ENCODE results near the gene ANKFY1. TPM values are rescaled to one million over a fixed set of nuclear protein-coding genes. Genes with fewer than 3 reads are reported as not detected.

The ANKFY1 gene
- total and polyA plus RNA-seq, 2 donors (not counting 3 experiments of a cell fraction or from before 2014, with no cell fraction given): 30.6 to 51.1 TPM

DNA sequence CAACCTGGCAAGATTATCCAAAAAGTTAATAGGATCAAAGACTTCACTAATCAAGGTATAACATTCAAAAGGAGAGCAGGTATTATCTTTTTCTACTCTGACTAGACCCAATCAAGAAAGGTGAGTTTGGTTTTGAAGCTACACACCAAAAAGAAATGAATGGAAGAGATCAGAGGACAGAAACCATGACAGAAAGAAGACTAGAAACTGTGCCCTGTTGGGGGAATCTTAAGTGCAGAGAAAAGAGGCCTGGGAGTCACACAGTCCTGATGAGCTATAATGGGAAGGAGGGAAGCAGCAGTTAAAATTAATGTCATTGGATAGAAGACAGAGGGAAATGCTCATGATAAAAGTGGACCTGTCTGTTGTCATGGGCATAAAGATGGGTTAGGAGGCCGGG lies 138.2 kb downstream of the ANKFY1 start:
- dilution Hi-C loops (cut with MboI; ENCODE audit: extremely low pct_ligation_motif_present, low sequenced_read_pairs): no loop called here
- H3K4me1 ChIP-seq (ENCODE audit: control insufficient read depth, extremely low read depth, insufficient read depth, low read length): peaks cover 3% of the 10 kb centered on the region
- H3K9me3 ChIP-seq (replicated peaks; ENCODE audit: control insufficient read depth, insufficient read depth, low read length): no peaks in the 10 kb centered on the region
- H3K27ac ChIP-seq (ENCODE audit: insufficient read depth, low read depth, low read length): no peak overlapping the region
- no peaks in the 10 kb centered on the region for H3K27me3 ChIP-seq (ENCODE audit: control insufficient read depth in 2 of 2, insufficient read depth in 2 of 2, low read length in 2 of 2)
- no peak for TF ChIP-seq JUN (IDR thresholded peaks at IDR 0.05; ENCODE audit: borderline replicate concordance, insufficient read depth, insufficient read length, low read depth)
- no peak for TF ChIP-seq MYC (IDR thresholded peaks at IDR 0.05; ENCODE audit: low read depth, low read length)
- TF ChIP-seq, protein P1, sequence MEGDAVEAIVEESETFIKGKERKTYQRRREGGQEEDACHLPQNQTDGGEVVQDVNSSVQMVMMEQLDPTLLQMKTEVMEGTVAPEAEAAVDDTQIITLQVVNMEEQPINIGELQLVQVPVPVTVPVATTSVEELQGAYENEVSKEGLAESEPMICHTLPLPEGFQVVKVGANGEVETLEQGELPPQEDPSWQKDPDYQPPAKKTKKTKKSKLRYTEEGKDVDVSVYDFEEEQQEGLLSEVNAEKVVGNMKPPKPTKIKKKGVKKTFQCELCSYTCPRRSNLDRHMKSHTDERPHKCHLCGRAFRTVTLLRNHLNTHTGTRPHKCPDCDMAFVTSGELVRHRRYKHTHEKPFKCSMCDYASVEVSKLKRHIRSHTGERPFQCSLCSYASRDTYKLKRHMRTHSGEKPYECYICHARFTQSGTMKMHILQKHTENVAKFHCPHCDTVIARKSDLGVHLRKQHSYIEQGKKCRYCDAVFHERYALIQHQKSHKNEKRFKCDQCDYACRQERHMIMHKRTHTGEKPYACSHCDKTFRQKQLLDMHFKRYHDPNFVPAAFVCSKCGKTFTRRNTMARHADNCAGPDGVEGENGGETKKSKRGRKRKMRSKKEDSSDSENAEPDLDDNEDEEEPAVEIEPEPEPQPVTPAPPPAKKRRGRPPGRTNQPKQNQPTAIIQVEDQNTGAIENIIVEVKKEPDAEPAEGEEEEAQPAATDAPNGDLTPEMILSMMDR (IDR thresholded peaks at IDR 0.05; ENCODE audit: extremely low read depth in 1 of 2, insufficient read depth in 1 of 2, low read depth in 1 of 2, low read length in 2 of 2): no peak
- TF ChIP-seq POLR2A (IDR thresholded peaks at IDR 0.05; ENCODE audit: low read depth, low read length): no peak
- TF ChIP-seq, protein P2, sequence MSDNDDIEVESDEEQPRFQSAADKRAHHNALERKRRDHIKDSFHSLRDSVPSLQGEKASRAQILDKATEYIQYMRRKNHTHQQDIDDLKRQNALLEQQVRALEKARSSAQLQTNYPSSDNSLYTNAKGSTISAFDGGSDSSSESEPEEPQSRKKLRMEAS (IDR thresholded peaks at IDR 0.05; ENCODE audit: insufficient read depth, insufficient read length): no peak
- no peak for TF ChIP-seq GATA2 (IDR thresholded peaks at IDR 0.05; ENCODE audit: insufficient read depth, insufficient read length, low read depth, low read length)
- TF ChIP-seq POLR2AphosphoS5 (IDR thresholded peaks at IDR 0.05; ENCODE audit: insufficient read depth, low read depth, low read length): no peak
- no peak for TF ChIP-seq FOS (IDR thresholded peaks at IDR 0.05; ENCODE audit: borderline replicate concordance, insufficient read depth, low read length)
- no peak for TF ChIP-seq EZH2 (IDR thresholded peaks at IDR 0.05; ENCODE audit: borderline replicate concordance, low read depth, low read length, severe bottlenecking)
- H3K36me3 ChIP-seq (ENCODE audit: control insufficient read depth in 2 of 2, extremely low read depth in 1 of 2, insufficient read depth in 2 of 2, low read length in 2 of 2): peaks cover 5 to 10% of the 10 kb centered on the region in 2 experiments
- FAIRE-seq (no peak), DNase-seq (ENCODE audit: low read depth, low spot score) (no peak)
- peaks cover 46% of the 10 kb centered on the region for H3K79me2 ChIP-seq (ENCODE audit: control insufficient read depth, insufficient read depth, low read length)
- no peak overlapping the region for H3K4me3 ChIP-seq (replicated peaks in 1 of 3; ENCODE audit: insufficient read depth in 1 of 3, low read depth in 1 of 3, low read length in 3 of 3)
- no TSS peak for BruUV-seq (replicated peaks)
- CTCF ChIA-PET: interaction anchor here (1.3 kb wide), 1 partner anchor 74 kb away, joined by 3 read pairs; no protein-coding TSS in a partner anchor
- POLR2A ChIA-PET: no interaction called here
- H3K4me2 ChIP-seq (ENCODE audit: insufficient read depth, low read length): no peak overlapping the region
- intact Hi-C loops (cut with micrococcal nuclease): no loop called here
- no peak overlapping the region for H3K9ac ChIP-seq (replicated peaks; ENCODE audit: extremely low read depth, insufficient read depth, low read length)
- no peaks in the 10 kb centered on the region for H4K20me1 ChIP-seq (replicated peaks; ENCODE audit: control insufficient read depth, extremely low read depth, insufficient read depth, low read length)
- no peak overlapping the region for H2AFZ ChIP-seq (ENCODE audit: low read depth, low read length)
- no peaks in the 10 kb centered on the region for H3K9me1 ChIP-seq (replicated peaks; ENCODE audit: control insufficient read depth, extremely low read depth, insufficient read depth, low read length)

Data from endothelial cell of umbilical vein (primary cell).